ENCODE measurements around the gene LGI2. TPM values are rescaled to one million over a fixed set of nuclear protein-coding genes. Genes with fewer than 3 reads are reported as not detected.

Gene LGI2
- polyA plus RNA-seq, 1 of the 3 experiments (the other 2 are of a cell fraction), result not detected

- no peaks in the 10 kb centered on the region for H3K4me1 ChIP-seq (ENCODE audit: control insufficient read depth in 1 of 2, insufficient read depth in 2 of 2, low read depth in 1 of 2, low read length in 1 of 2)
- no peak overlapping the region for H3K27ac ChIP-seq (ENCODE audit: low read depth in 2 of 2, low read length in 1 of 2)
- H3K4me3 ChIP-seq (ENCODE audit: low read depth in 2 of 2, low read length in 1 of 2), result no peak overlapping the region
- no peaks in the 10 kb centered on the region for H3K9me2 ChIP-seq
- ChIA-PET CTCF (no interaction called here), POLR2A (no interaction called here)
- 36% methylated on average over 6 of the region's 6 CpGs for WGBS (ENCODE audit: low lambda C conversion rate)
- H4K20me1 ChIP-seq (ENCODE audit: insufficient read depth), result no peaks in the 10 kb centered on the region
- TF ChIP-seq TCF12 (IDR thresholded peaks at IDR 0.05), result no peak
- no peak for TF ChIP-seq RFX5 (IDR thresholded peaks at IDR 0.05; ENCODE audit: low read length)
- TF ChIP-seq FOXM1 (IDR thresholded peaks at IDR 0.05; ENCODE audit: low read depth), result no peak
- TF ChIP-seq CTCF (IDR thresholded peaks at IDR 0.05), result peak; percentile 11; the same call in 1 of the 2 replicates
- H3K9ac ChIP-seq, result no peak overlapping the region
- no peaks in the 10 kb centered on the region for H3K27me3 ChIP-seq (ENCODE audit: insufficient read depth)
- no peaks in the 10 kb centered on the region for H3K9me3 ChIP-seq
- no peaks in the 10 kb centered on the region for H3K79me2 ChIP-seq (ENCODE audit: insufficient read depth)
- no peak overlapping the region for H3K4me2 ChIP-seq
- H3K36me3 ChIP-seq (replicated peaks in 1 of 2; ENCODE audit: control insufficient read depth in 1 of 2, insufficient read depth in 2 of 2, low read length in 1 of 2), result no peaks in the 10 kb centered on the region
- H2AFZ ChIP-seq (ENCODE audit: low read depth), result no peak overlapping the region
- no peaks in the 10 kb centered on the region for H3F3A ChIP-seq (replicated peaks; ENCODE audit: insufficient read depth)
- DNase-seq, result no peak
These were observed 45.9 kb downstream of the LGI2 start for GRCh38 chr4:24984602-24985532.

- no peaks in the 10 kb centered on the region for H3K9me3 ChIP-seq
- TF ChIP-seq RAD21 (IDR thresholded peaks at IDR 0.05; ENCODE audit: low read length) (no peak), MEF2A (IDR thresholded peaks at IDR 0.05; ENCODE audit: borderline replicate concordance, low read depth) (no peak), MAX (IDR thresholded peaks at IDR 0.05; ENCODE audit: low read depth) (no peak), YY1 (IDR thresholded peaks at IDR 0.05; ENCODE audit: low read depth) (no peak)
- H3K4me1 ChIP-seq (ENCODE audit: control insufficient read depth in 1 of 2, insufficient read depth in 2 of 2, low read depth in 1 of 2, low read length in 1 of 2), result no peaks in the 10 kb centered on the region; a peak in 1 of 4 replicates
- H3K36me3 ChIP-seq (replicated peaks in 1 of 2; ENCODE audit: control insufficient read depth in 1 of 2, insufficient read depth in 2 of 2, low read length in 1 of 2), result no peaks in the 10 kb centered on the region
- no peaks in the 10 kb centered on the region for H3K27me3 ChIP-seq (ENCODE audit: insufficient read depth)
- ChIA-PET CTCF (interaction anchor here (0.8 to 4.8 kb wide), 41 partner anchors 7 to 1819 kb away, joined by 3 to 50 read pairs (median 4); no protein-coding TSS in a partner anchor), POLR2A (no interaction called here)
- DNase-seq, result no peak
- H2AFZ ChIP-seq (ENCODE audit: low read depth), result peak overlapping the region; percentile 78; the same call in 1 of the 2 replicates
- H3K9ac ChIP-seq, result no peak overlapping the region
- 45% methylated on average over 3 of the region's 5 CpGs for WGBS (ENCODE audit: low lambda C conversion rate)
- no peak overlapping the region for H3K27ac ChIP-seq (ENCODE audit: low read depth in 2 of 2, low read length in 1 of 2)
- no peaks in the 10 kb centered on the region for H3K79me2 ChIP-seq (ENCODE audit: insufficient read depth)
- H4K20me1 ChIP-seq (ENCODE audit: insufficient read depth), result no peaks in the 10 kb centered on the region
- no peak overlapping the region for H3K4me3 ChIP-seq (ENCODE audit: low read depth in 2 of 2, low read length in 1 of 2)
- no peaks in the 10 kb centered on the region for H3K9me2 ChIP-seq
- no peaks in the 10 kb centered on the region for H3F3A ChIP-seq (replicated peaks; ENCODE audit: insufficient read depth)
- no peak overlapping the region for H3K4me2 ChIP-seq
These were observed 50.0 kb downstream of the LGI2 start for GRCh38 chr4:24980740-24981139.

Measured in SK-N-SH (cell line).